Measurements from ENCODE around the gene C2orf68. TPM values are rescaled to one million over a fixed set of nuclear protein-coding genes. Genes with fewer than 3 reads are reported as not detected.

The C2orf68 gene
- total and polyA plus RNA-seq, 9 of the 15 experiments (the other 6 are each of a cell fraction or from before 2014, with no cell fraction given), result 22.1 to 50.0 (median 31.8) TPM

DNA sequence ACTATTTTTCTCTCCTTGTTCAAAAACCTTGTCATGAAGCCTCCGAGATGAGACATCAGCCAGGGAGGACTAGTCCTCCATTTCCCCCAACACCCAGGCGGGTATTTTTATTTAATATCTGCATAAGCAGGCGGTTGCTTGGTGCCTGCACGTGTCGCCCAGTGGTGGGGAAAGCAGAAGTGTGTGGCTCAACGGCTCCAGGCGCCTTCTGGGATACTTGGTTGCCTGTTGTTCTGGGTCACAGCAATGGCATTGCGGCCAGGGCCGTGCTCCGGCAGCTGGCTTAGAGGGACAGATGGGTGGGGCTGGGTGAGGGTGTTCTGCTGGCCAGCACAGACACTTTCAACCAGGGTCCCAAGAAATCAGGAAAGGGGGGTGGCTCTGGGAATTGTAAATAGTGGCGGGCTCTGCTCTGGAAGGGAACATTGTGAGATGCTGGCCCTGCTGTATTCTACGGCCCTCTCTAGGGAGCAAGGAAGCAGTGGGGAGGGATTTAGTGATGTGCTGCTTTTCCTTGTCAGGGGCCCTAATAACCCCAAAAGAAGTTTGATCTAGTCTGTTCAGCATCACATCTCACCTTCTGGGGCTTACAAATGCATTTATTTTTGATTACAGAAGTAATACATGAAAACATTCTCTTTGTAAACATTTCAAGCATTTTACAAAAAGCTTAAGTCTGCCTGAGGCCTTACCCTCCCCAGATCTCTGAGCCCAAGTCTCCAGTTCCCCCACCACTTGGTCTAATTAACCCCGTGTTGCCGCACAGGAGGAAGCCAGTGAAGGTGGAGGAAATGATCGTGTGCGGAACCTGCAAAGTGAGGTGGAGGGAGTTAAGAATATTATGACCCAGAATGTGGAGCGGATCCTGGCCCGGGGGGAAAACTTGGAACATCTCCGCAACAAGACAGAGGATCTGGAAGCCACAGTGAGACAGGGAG is 33.4 kb downstream of the C2orf68 start (continued):
- TF ChIP-seq HNRNPL (IDR thresholded peaks at IDR 0.05; ENCODE audit: low read depth, low read length) (no peak), CAMTA2 (CRISPR knock-in tag; conservative IDR thresholded peaks at IDR 0.05) (no peak), ZNF764 (CRISPR knock-in tag; IDR thresholded peaks at IDR 0.05; ENCODE audit: low read depth) (no peak), ZNF79 (CRISPR knock-in tag; IDR thresholded peaks at IDR 0.05; ENCODE audit: low read depth) (no peak), TRIM24 (IDR thresholded peaks at IDR 0.05) (no peak), RB1 (IDR thresholded peaks at IDR 0.05; ENCODE audit: low read depth) (no peak), CHD2 (IDR thresholded peaks at IDR 0.05; ENCODE audit: low read depth, low read length) (no peak), DMBX1 (CRISPR knock-in tag; IDR thresholded peaks at IDR 0.05; ENCODE audit: borderline replicate concordance) (peak; percentile 66), ELF2 (CRISPR knock-in tag; IDR thresholded peaks at IDR 0.05) (no peak), KDM1A (IDR thresholded peaks at IDR 0.05) (no peak), ZNF232 (CRISPR knock-in tag; IDR thresholded peaks at IDR 0.05) (no peak), ZNF354B (CRISPR knock-in tag; IDR thresholded peaks at IDR 0.05) (no peak), POLR2B (IDR thresholded peaks at IDR 0.05; ENCODE audit: low read depth, partially characterized antibody) (no peak), ZKSCAN3 (CRISPR knock-in tag; IDR thresholded peaks at IDR 0.05) (no peak), DLX4 (CRISPR knock-in tag; IDR thresholded peaks at IDR 0.05) (no peak)
- TF ChIP-seq, protein P1, sequence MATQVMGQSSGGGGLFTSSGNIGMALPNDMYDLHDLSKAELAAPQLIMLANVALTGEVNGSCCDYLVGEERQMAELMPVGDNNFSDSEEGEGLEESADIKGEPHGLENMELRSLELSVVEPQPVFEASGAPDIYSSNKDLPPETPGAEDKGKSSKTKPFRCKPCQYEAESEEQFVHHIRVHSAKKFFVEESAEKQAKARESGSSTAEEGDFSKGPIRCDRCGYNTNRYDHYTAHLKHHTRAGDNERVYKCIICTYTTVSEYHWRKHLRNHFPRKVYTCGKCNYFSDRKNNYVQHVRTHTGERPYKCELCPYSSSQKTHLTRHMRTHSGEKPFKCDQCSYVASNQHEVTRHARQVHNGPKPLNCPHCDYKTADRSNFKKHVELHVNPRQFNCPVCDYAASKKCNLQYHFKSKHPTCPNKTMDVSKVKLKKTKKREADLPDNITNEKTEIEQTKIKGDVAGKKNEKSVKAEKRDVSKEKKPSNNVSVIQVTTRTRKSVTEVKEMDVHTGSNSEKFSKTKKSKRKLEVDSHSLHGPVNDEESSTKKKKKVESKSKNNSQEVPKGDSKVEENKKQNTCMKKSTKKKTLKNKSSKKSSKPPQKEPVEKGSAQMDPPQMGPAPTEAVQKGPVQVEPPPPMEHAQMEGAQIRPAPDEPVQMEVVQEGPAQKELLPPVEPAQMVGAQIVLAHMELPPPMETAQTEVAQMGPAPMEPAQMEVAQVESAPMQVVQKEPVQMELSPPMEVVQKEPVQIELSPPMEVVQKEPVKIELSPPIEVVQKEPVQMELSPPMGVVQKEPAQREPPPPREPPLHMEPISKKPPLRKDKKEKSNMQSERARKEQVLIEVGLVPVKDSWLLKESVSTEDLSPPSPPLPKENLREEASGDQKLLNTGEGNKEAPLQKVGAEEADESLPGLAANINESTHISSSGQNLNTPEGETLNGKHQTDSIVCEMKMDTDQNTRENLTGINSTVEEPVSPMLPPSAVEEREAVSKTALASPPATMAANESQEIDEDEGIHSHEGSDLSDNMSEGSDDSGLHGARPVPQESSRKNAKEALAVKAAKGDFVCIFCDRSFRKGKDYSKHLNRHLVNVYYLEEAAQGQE (IDR thresholded peaks at IDR 0.05; ENCODE audit: borderline replicate concordance), result no peak
- TF ChIP-seq, protein P1 (CRISPR knock-in tag; IDR thresholded peaks at IDR 0.05; ENCODE audit: low read depth), result no peak
